SIG-M5 treated with dmso at 0.1 percent for 504 hours (cell line): ENCODE measurements around the gene NEK2.

Source experiments
- DNase-seq: peaks from one replicate; lab custom pipeline; 2025; ENCODE audit not compliant: unreplicated experiment; lab: John Stamatoyannopoulos, UW

NEK2 gene

DNA sequence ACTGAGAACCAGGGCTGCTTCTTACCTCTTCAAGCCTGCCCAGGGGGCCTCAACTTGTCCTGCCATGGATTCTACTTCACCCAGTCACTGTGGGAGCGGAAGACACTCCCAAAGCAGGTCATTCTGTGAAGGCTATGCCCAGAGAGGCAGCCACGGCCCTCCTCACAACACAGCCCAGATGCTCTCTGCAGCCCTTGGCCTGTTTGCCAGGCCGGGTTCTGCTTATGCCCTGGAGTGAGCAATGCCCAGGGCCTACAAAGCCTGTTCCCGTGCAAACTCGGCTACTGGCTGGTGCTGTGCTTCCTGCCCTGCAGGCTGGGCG, 62.7 kb downstream of the NEK2 start:
- no peak for DNase-seq
